Thoracic aorta (tissue), 2 donors: ENCODE measurements around the gene CACUL1. TPM values are rescaled to one million over a fixed set of nuclear protein-coding genes. Genes with fewer than 3 reads are reported as not detected.

Source experiments
- ATAC-seq: fragments of 150-250 bp; one replicate; pipeline ENCODE4 v1.8.0; 2017; ENCODE audit warnings: low read depth; ENCODE audit not compliant: insufficient number of reproducible peaks, low FRiP score
- DNase-seq: peaks from one replicate; pipeline ENCODE4 v3.0.0-alpha.2; 2020; ENCODE audit warnings: low spot score
- H3K27ac ChIP-seq, 2 donors: fragments of 200-600 bp; sonication (generic); 1 replicate in 1 of 2; 2 replicates in 1 of 2; pipeline ENCODE4 v1.5.1; 2016; ENCODE audit warnings: mild to moderate bottlenecking in 2 of 2, moderate library complexity in 2 of 2
- H3K27me3 ChIP-seq: fragments of 200-600 bp; sonication (generic); replicated peaks from 2 replicates; pipeline ENCODE4 v1.6.0; 2016; ENCODE audit warnings: mild to moderate bottlenecking; ENCODE audit not compliant: insufficient read depth
- H3K36me3 ChIP-seq: fragments of 200-600 bp; sonication (generic); one replicate; pipeline ENCODE4 v1.5.1; 2016
- H3K4me1 ChIP-seq, 2 donors: fragments of 200-600 bp; sonication (generic); 1 replicate in 1 of 2; 2 replicates in 1 of 2; pipeline versions ENCODE4 v1.5.1 to v1.6.0; 2016; ENCODE audit warnings: low read depth in 2 of 2, mild to moderate bottlenecking in 1 of 2; ENCODE audit not compliant: control insufficient read depth in 1 of 2
- H3K4me3 ChIP-seq: fragments of 200-600 bp; sonication (generic); 2 replicates; pipeline ENCODE4 v1.5.1; 2016; ENCODE audit warnings: mild to moderate bottlenecking
- H3K9me3 ChIP-seq: fragments of 200-600 bp; sonication (generic); 2 replicates; pipeline ENCODE4 v1.5.1; 2016
- CTCF ChIP-seq: fragments of 200-600 bp; sonication (generic); IDR thresholded peaks from one replicate; pipeline ENCODE4 v1.5.1; 2019; ENCODE audit warnings: antibody characterized with exemption
- total RNA-seq, 2 donors: library from RNA; depleted of rRNA; stranded (reverse); fragments of >200 nt; gene quantifications; one replicate each; pipeline versions ENCODE4 v1.1.0 to v1.2.3, GENCODE V29; 2016

CACUL1 gene
- total RNA-seq, 2 donors from 2014 or later: 32.7 to 42.9 TPM

GRCh38 chr10:118768041-118768919, 13.5 kb upstream of the CACUL1 start:
- no peaks in the 10 kb centered on the region for H3K36me3 ChIP-seq
- H3K4me3 ChIP-seq: no peak overlapping the region
- no peaks in the 10 kb centered on the region for H3K27me3 ChIP-seq
- DNase-seq: no peak
- no peak for TF ChIP-seq CTCF
- H3K9me3 ChIP-seq: no peaks in the 10 kb centered on the region
- H3K27ac ChIP-seq: no peak overlapping the region
- H3K4me1 ChIP-seq: no peaks in the 10 kb centered on the region
- ATAC-seq: no peak

- Histone ChIP-seq H3K4me3 (no peak overlapping the region), H3K9me3 (no peaks in the 10 kb centered on the region), H3K27me3 (no peaks in the 10 kb centered on the region), H3K4me1 (no peaks in the 10 kb centered on the region), H3K36me3 (no peaks in the 10 kb centered on the region), H3K27ac (no peak overlapping the region)
- ATAC-seq (no peak), DNase-seq (no peak)
- TF ChIP-seq CTCF: no peak
Observed at GRCh38 chr10:118767297-118768040, 12.7 kb upstream of the CACUL1 start.

- Histone ChIP-seq H3K9me3 (no peaks in the 10 kb centered on the region), H3K27me3 (no peaks in the 10 kb centered on the region), H3K4me3 (no peak overlapping the region), H3K27ac (no peak overlapping the region), H3K36me3 (no peaks in the 10 kb centered on the region), H3K4me1 (no peaks in the 10 kb centered on the region)
- no peak for TF ChIP-seq CTCF
- DNase-seq (no peak), ATAC-seq (no peak)
Observed at GRCh38 chr10:118764195-118764594, 9.4 kb upstream of the CACUL1 start.

- TF ChIP-seq CTCF: no peak
- DNase-seq: no peak
- no peak overlapping the region for H3K4me3 ChIP-seq
- H3K27ac ChIP-seq: no peak overlapping the region
- H3K36me3 ChIP-seq: no peaks in the 10 kb centered on the region
- no peaks in the 10 kb centered on the region for H3K27me3 ChIP-seq
- no peaks in the 10 kb centered on the region for H3K4me1 ChIP-seq
- H3K9me3 ChIP-seq: no peaks in the 10 kb centered on the region
- no peak for ATAC-seq
Observed at GRCh38 chr10:118763202-118763988, 8.6 kb upstream of the CACUL1 start.

GRCh38 chr10:118760265-118760664, 5.5 kb upstream of the CACUL1 start:
- H3K9me3 ChIP-seq: no peaks in the 10 kb centered on the region
- peaks cover 5 to 6% of the 10 kb centered on the region in 2 donors for H3K4me1 ChIP-seq
- ATAC-seq: no peak
- no peak overlapping the region for H3K4me3 ChIP-seq
- no peak for DNase-seq
- H3K27me3 ChIP-seq: no peaks in the 10 kb centered on the region
- no peak overlapping the region for H3K27ac ChIP-seq
- no peaks in the 10 kb centered on the region for H3K36me3 ChIP-seq
- no peak for TF ChIP-seq CTCF
